SK-N-SH (cell line): ENCODE results near the gene VAMP5. TPM values are rescaled to one million over a fixed set of nuclear protein-coding genes. Genes with fewer than 3 reads are reported as not detected.

Experiments used
- CTCF ChIA-PET: fragments of 300-600, 350-600 bp; formaldehyde crosslinking; extraction: SDS; loops from one replicate; lab custom pipeline; 2021; lab: Yijun Ruan, JAX
- POLR2A ChIA-PET: fragments of 350-600 bp; sonication (Branson Sonifier 250); formaldehyde crosslinking; extraction: SDS; loops from one replicate; lab custom pipeline; 2020; ENCODE audit warnings: antibody characterized with exemption, inconsistent platforms; lab: Yijun Ruan, JAX
- DNase-seq: peaks from one replicate; pipeline ENCODE4 v3.0.0; 2012
- H2AFZ ChIP-seq: fragments of 200-600 bp; sonication (generic); 2 replicates; pipeline ENCODE4 v1.8.1; 2016; ENCODE audit warnings: antibody characterized with exemption, mild to moderate bottlenecking, low read depth
- H3F3A ChIP-seq: fragments of 200-600 bp; sonication (generic); replicated peaks from 2 replicates; pipeline ENCODE3; 2016; ENCODE audit warnings: antibody characterized with exemption, mild to moderate bottlenecking; ENCODE audit not compliant: insufficient read depth
- H3K27ac ChIP-seq, 2 experiments: fragments of 200-500 bp in 1 of 2; fragments of 200-600 bp in 1 of 2; sonication (Bioruptor generic) in 1 of 2; sonication (generic), shearing (Covaris generic) in 1 of 2; 2 replicates each; pipeline versions ENCODE4 v1.5.1 to v1.6.1; 2014 to 2016; ENCODE audit warnings: low read depth in 2 of 2, inconsistent platforms in 1 of 2, low read length in 1 of 2, mild to moderate bottlenecking in 1 of 2, mixed read lengths in 1 of 2
- H3K27me3 ChIP-seq: fragments of 200-600 bp; sonication (generic), shearing (Covaris generic); 2 replicates; pipeline ENCODE4 v1.6.1; 2016; ENCODE audit warnings: mixed run types; ENCODE audit not compliant: insufficient read depth
- H3K36me3 ChIP-seq, 2 experiments: fragments of 200-500 bp in 1 of 2; fragments of 200-600 bp in 1 of 2; sonication (Bioruptor generic) in 1 of 2; sonication (generic) in 1 of 2; replicated peaks in 1 of 2; 2 replicates each; pipeline versions ENCODE3 to v1.5.1; 2014 to 2016; ENCODE audit warnings: low read length in 1 of 2, mild to moderate bottlenecking in 1 of 2; ENCODE audit not compliant: insufficient read depth in 2 of 2, control insufficient read depth in 1 of 2
- H3K4me1 ChIP-seq, 2 experiments: fragments of 200-500 bp in 1 of 2; fragments of 200-600 bp in 1 of 2; sonication (Bioruptor generic) in 1 of 2; sonication (generic), shearing (Covaris generic) in 1 of 2; 2 replicates each; pipeline versions ENCODE4 v1.5.1 to v1.6.1; 2014 to 2016; ENCODE audit warnings: low read depth in 1 of 2, low read length in 1 of 2, mixed run types in 1 of 2; ENCODE audit not compliant: insufficient read depth in 2 of 2, control insufficient read depth in 1 of 2
- H3K4me2 ChIP-seq: fragments of 200-600 bp; sonication (generic), shearing (Covaris generic); 2 replicates; pipeline ENCODE4 v1.6.1; 2017; ENCODE audit warnings: mixed run types
- H3K4me3 ChIP-seq, 2 experiments: fragments of 200-500 bp in 1 of 2; fragments of 200-600 bp in 1 of 2; sonication (Bioruptor generic) in 1 of 2; sonication (generic), shearing (Covaris generic) in 1 of 2; 2 replicates each; pipeline versions ENCODE4 v1.5.1 to v1.8.1; 2014 to 2016; ENCODE audit warnings: low read depth in 2 of 2, inconsistent platforms in 1 of 2, low read length in 1 of 2, mild to moderate bottlenecking in 1 of 2, mixed read lengths in 1 of 2, moderate library complexity in 1 of 2
- H3K79me2 ChIP-seq: fragments of 200-600 bp; sonication (generic); 2 replicates; pipeline ENCODE4 v1.8.1; 2017; ENCODE audit warnings: mild to moderate bottlenecking; ENCODE audit not compliant: insufficient read depth
- H3K9ac ChIP-seq: fragments of 200-600 bp; sonication (generic); 2 replicates; pipeline ENCODE4 v1.6.1; 2017; ENCODE audit warnings: mixed run types
- H3K9me2 ChIP-seq: fragments of 200-600 bp; sonication (generic); 2 replicates; pipeline ENCODE4 v1.6.1; 2017; ENCODE audit warnings: mixed run types
- H3K9me3 ChIP-seq: fragments of 200-600 bp; sonication (generic); 2 replicates; pipeline ENCODE4 v1.6.1; 2017; ENCODE audit warnings: mixed run types, mild to moderate bottlenecking, moderate library complexity
- H4K20me1 ChIP-seq: fragments of 200-600 bp; sonication (generic); 2 replicates; pipeline ENCODE4 v1.6.1; 2017; ENCODE audit warnings: mild to moderate bottlenecking, mixed run types; ENCODE audit not compliant: insufficient read depth
- ELF1 ChIP-seq: IDR thresholded peaks from 2 replicates; pipeline ENCODE4 v1.4.0; 2012
- FOSL2 ChIP-seq: IDR thresholded peaks from 2 replicates; pipeline ENCODE4 v1.4.0; 2012; ENCODE audit warnings: low read depth, mild to moderate bottlenecking, moderate library complexity, borderline replicate concordance
- FOXM1 ChIP-seq: IDR thresholded peaks from 2 replicates; pipeline ENCODE4 v1.4.0; 2012; ENCODE audit warnings: low read depth, mild to moderate bottlenecking
- GATA2 ChIP-seq: sonication (generic); formaldehyde crosslinking; IDR thresholded peaks from 2 replicates; pipeline ENCODE4 v1.5.0; 2020; ENCODE audit warnings: mild to moderate bottlenecking, missing genetic modification reagents
- JUND ChIP-seq: IDR thresholded peaks from 2 replicates; pipeline ENCODE4 v1.4.0; 2012
- MXI1 ChIP-seq: IDR thresholded peaks from 2 replicates; pipeline ENCODE4 v1.6.1; 2012; ENCODE audit warnings: mild to moderate bottlenecking, low read depth, low read length, improper control_type of control experiment
- NRF1 ChIP-seq: IDR thresholded peaks from 2 replicates; pipeline ENCODE4 v1.6.1; 2012; ENCODE audit warnings: low read depth, mild to moderate bottlenecking, low read length
- POLR2AphosphoS5 ChIP-seq: IDR thresholded peaks from 2 replicates; pipeline ENCODE4 v1.6.1; 2012; ENCODE audit warnings: low read depth, low read length
- RAD21 ChIP-seq: IDR thresholded peaks from 2 replicates; pipeline ENCODE4 v1.6.1; 2012; ENCODE audit warnings: mild to moderate bottlenecking, low read length
- RCOR1 ChIP-seq: fragments of 150-350 bp; IDR thresholded peaks from 2 replicates; pipeline ENCODE4 v1.6.1; 2017; ENCODE audit warnings: antibody characterized with exemption, low read length
- SIN3A ChIP-seq: IDR thresholded peaks from 2 replicates; pipeline ENCODE4 v1.6.1; 2012; ENCODE audit warnings: low read depth, mild to moderate bottlenecking, low read length, moderate library complexity, borderline replicate concordance
- SMC3 ChIP-seq: IDR thresholded peaks from 2 replicates; pipeline ENCODE4 v1.6.1; 2012; ENCODE audit warnings: low read depth, low read length, improper control_type of control experiment
- YY1 ChIP-seq: IDR thresholded peaks from 2 replicates; pipeline ENCODE4 v1.4.0; 2012; ENCODE audit warnings: low read depth, mild to moderate bottlenecking
- WGBS: methylation state at CpG from one replicate; pipeline ENCODE4 v1.1.6; 2017; ENCODE audit warnings: low lambda C conversion rate; 5-methylcytosine and 5-hydroxymethylcytosine counted together
- polyA plus RNA-seq, 3 experiments: library from polyadenylated mRNA; depleted of rRNA; stranded (reverse); fragments of >200 nt; gene quantifications; 2 replicates each; pipeline ENCODE4 v1.2.3, GENCODE V29; 2012
- TF ChIP-seq, protein P1 (sequence below): IDR thresholded peaks from 2 replicates; pipeline ENCODE4 v1.4.0; 2012; ENCODE audit warnings: low read depth, borderline replicate concordance
- TF ChIP-seq, protein P2 (sequence below): IDR thresholded peaks from 2 replicates; pipeline ENCODE4 v1.6.1; 2012; ENCODE audit warnings: mild to moderate bottlenecking, low read depth, low read length, moderate library complexity
- TF ChIP-seq, protein P3 (sequence below): IDR thresholded peaks from 2 replicates; pipeline ENCODE4 v1.4.0; 2012; ENCODE audit warnings: low read depth
- TF ChIP-seq, protein P4 (sequence below): IDR thresholded peaks from 2 replicates; pipeline ENCODE4; 2012
- TF ChIP-seq, protein P5 (sequence below): fragments of 200-600 bp; sonication (generic); IDR thresholded peaks from 2 replicates; pipeline ENCODE4 v1.6.1; 2017; ENCODE audit warnings: antibody characterized with exemption, mild to moderate bottlenecking, moderate library complexity

The VAMP5 gene
- polyA plus RNA-seq, 1 of the 3 experiments (the other 2 are of a cell fraction), result 12.0 TPM

DNA sequence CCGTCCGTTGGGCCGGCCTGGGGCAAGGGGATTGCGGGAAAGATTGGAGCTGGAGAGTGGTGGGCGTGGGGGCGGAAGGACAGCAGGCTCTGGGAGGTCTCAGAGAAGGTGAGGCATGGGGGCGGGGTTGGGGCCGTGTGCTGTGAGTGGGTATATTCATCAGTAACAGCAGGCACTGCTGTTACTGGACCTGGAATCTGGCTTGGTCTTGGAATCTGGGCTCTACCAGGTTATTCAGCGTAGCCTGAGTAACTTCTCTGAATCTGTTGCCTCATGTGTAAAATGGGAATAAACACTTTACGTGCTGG lies 11.7 kb downstream of the VAMP5 start:
- no peaks in the 10 kb centered on the region for H3F3A ChIP-seq
- H3K9me2 ChIP-seq, result no peaks in the 10 kb centered on the region
- CTCF ChIA-PET, result interaction anchor here (1.2 kb wide), 1 partner anchor 11 kb away, joined by 5 read pairs; no protein-coding TSS in a partner anchor
- H3K27ac ChIP-seq, result peak overlapping the region; percentile 63 to 79; a peak in 2 of 4 replicates
- H3K9me3 ChIP-seq, result no peaks in the 10 kb centered on the region
- DNase-seq, result peak; percentile 57
- H2AFZ ChIP-seq, result peak overlapping the region; percentile 74
- H3K27me3 ChIP-seq, result no peaks in the 10 kb centered on the region
- H4K20me1 ChIP-seq, result no peaks in the 10 kb centered on the region
- peak overlapping the region; percentile 86 to 99 for H3K4me3 ChIP-seq
- TF ChIP-seq, protein P1, sequence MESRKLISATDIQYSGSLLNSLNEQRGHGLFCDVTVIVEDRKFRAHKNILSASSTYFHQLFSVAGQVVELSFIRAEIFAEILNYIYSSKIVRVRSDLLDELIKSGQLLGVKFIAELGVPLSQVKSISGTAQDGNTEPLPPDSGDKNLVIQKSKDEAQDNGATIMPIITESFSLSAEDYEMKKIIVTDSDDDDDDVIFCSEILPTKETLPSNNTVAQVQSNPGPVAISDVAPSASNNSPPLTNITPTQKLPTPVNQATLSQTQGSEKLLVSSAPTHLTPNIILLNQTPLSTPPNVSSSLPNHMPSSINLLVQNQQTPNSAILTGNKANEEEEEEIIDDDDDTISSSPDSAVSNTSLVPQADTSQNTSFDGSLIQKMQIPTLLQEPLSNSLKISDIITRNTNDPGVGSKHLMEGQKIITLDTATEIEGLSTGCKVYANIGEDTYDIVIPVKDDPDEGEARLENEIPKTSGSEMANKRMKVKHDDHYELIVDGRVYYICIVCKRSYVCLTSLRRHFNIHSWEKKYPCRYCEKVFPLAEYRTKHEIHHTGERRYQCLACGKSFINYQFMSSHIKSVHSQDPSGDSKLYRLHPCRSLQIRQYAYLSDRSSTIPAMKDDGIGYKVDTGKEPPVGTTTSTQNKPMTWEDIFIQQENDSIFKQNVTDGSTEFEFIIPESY, result no peak
- TF ChIP-seq, protein P2, sequence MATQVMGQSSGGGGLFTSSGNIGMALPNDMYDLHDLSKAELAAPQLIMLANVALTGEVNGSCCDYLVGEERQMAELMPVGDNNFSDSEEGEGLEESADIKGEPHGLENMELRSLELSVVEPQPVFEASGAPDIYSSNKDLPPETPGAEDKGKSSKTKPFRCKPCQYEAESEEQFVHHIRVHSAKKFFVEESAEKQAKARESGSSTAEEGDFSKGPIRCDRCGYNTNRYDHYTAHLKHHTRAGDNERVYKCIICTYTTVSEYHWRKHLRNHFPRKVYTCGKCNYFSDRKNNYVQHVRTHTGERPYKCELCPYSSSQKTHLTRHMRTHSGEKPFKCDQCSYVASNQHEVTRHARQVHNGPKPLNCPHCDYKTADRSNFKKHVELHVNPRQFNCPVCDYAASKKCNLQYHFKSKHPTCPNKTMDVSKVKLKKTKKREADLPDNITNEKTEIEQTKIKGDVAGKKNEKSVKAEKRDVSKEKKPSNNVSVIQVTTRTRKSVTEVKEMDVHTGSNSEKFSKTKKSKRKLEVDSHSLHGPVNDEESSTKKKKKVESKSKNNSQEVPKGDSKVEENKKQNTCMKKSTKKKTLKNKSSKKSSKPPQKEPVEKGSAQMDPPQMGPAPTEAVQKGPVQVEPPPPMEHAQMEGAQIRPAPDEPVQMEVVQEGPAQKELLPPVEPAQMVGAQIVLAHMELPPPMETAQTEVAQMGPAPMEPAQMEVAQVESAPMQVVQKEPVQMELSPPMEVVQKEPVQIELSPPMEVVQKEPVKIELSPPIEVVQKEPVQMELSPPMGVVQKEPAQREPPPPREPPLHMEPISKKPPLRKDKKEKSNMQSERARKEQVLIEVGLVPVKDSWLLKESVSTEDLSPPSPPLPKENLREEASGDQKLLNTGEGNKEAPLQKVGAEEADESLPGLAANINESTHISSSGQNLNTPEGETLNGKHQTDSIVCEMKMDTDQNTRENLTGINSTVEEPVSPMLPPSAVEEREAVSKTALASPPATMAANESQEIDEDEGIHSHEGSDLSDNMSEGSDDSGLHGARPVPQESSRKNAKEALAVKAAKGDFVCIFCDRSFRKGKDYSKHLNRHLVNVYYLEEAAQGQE, result no peak
- TF ChIP-seq POLR2AphosphoS5, result no peak
- no peak for TF ChIP-seq SIN3A
- TF ChIP-seq GATA2, result no peak
- no peak for TF ChIP-seq MXI1
- TF ChIP-seq, protein P3, sequence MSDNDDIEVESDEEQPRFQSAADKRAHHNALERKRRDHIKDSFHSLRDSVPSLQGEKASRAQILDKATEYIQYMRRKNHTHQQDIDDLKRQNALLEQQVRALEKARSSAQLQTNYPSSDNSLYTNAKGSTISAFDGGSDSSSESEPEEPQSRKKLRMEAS, result no peak
- TF ChIP-seq FOSL2, result no peak
- no peak for TF ChIP-seq RAD21
- no peak for TF ChIP-seq JUND
- no peak for TF ChIP-seq SMC3
- no peak for TF ChIP-seq FOXM1
- TF ChIP-seq, protein P4, sequence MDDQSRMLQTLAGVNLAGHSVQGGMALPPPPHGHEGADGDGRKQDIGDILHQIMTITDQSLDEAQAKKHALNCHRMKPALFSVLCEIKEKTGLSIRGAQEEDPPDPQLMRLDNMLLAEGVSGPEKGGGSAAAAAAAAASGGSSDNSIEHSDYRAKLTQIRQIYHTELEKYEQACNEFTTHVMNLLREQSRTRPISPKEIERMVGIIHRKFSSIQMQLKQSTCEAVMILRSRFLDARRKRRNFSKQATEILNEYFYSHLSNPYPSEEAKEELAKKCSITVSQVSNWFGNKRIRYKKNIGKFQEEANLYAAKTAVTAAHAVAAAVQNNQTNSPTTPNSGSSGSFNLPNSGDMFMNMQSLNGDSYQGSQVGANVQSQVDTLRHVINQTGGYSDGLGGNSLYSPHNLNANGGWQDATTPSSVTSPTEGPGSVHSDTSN, result no peak
- TF ChIP-seq, protein P5, sequence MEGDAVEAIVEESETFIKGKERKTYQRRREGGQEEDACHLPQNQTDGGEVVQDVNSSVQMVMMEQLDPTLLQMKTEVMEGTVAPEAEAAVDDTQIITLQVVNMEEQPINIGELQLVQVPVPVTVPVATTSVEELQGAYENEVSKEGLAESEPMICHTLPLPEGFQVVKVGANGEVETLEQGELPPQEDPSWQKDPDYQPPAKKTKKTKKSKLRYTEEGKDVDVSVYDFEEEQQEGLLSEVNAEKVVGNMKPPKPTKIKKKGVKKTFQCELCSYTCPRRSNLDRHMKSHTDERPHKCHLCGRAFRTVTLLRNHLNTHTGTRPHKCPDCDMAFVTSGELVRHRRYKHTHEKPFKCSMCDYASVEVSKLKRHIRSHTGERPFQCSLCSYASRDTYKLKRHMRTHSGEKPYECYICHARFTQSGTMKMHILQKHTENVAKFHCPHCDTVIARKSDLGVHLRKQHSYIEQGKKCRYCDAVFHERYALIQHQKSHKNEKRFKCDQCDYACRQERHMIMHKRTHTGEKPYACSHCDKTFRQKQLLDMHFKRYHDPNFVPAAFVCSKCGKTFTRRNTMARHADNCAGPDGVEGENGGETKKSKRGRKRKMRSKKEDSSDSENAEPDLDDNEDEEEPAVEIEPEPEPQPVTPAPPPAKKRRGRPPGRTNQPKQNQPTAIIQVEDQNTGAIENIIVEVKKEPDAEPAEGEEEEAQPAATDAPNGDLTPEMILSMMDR, result no peak
- no peak for TF ChIP-seq NRF1
- no peak for TF ChIP-seq ELF1
- no peak for TF ChIP-seq YY1
- no peak for TF ChIP-seq RCOR1
- 2% methylated on average over 10 of the region's 10 CpGs for whole genome bisulfite sequencing
- H3K79me2 ChIP-seq, result peaks cover 22% of the 10 kb centered on the region
- H3K4me2 ChIP-seq, result peak overlapping the region; percentile 95
- H3K9ac ChIP-seq, result peak overlapping the region; percentile 94
- peaks cover 0 to 18% of the 10 kb centered on the region in 2 experiments; a peak in 2 of 4 replicates for H3K4me1 ChIP-seq
- POLR2A ChIA-PET, result interaction anchor here (1.0 to 1.6 kb wide), 7 partner anchors 9 to 176 kb away, joined by 3 to 7 read pairs (median 4); partner anchors contain the start of gene C2orf68
- peaks cover 0 to 28% of the 10 kb centered on the region in 2 experiments for H3K36me3 ChIP-seq
